CD4-positive, alpha-beta memory T cell (primary cell): ENCODE data around the gene PATJ. TPM values are rescaled to one million over a fixed set of nuclear protein-coding genes. Genes with fewer than 3 reads are reported as not detected.
"Not testable (repeated sequence)": the region's sequence is repeated elsewhere in the genome, so short reads cannot be mapped to it uniquely, and the experiment has no call there.

ENCODE experiments used
- CTCF ChIA-PET: fragments of 350-600 bp; sonication (Branson Sonifier 250); formaldehyde crosslinking; loops from one replicate; lab custom pipeline; 2021; ENCODE audit warnings: inconsistent platforms; ENCODE audit not compliant: partially characterized antibody; lab: Charles Lee
- POLR2A ChIA-PET: fragments of 350-600 bp; sonication (Branson Sonifier 250); formaldehyde crosslinking; loops from one replicate; lab custom pipeline; 2021; ENCODE audit not compliant: partially characterized antibody; lab: Charles Lee
- DNase-seq, 5 donors: peaks; one replicate each; pipeline versions ENCODE4 v3.0.0 to v3.0.0-alpha.2; 2020 to 2022; ENCODE audit warnings: mixed read lengths in 1 of 5
- H3K27ac ChIP-seq: one replicate; pipeline ENCODE4 v1.7.0; 2013; ENCODE audit warnings: low read depth, low read length
- H3K27me3 ChIP-seq: 2 replicates; pipeline ENCODE4 v1.7.0; 2013; ENCODE audit warnings: mild to moderate bottlenecking, low read length, moderate library complexity; ENCODE audit not compliant: insufficient read depth
- H3K36me3 ChIP-seq: 2 replicates; pipeline ENCODE4 v1.7.0; 2013; ENCODE audit warnings: mild to moderate bottlenecking, low read length, moderate library complexity; ENCODE audit not compliant: insufficient read depth
- H3K4me1 ChIP-seq: 2 replicates; pipeline ENCODE4 v1.7.0; 2013; ENCODE audit warnings: mild to moderate bottlenecking, low read length, moderate library complexity; ENCODE audit not compliant: insufficient read depth
- H3K4me3 ChIP-seq, 2 donors: one replicate each; pipeline ENCODE4 v1.7.0; 2013; ENCODE audit warnings: low read length in 2 of 2, mild to moderate bottlenecking in 1 of 2
- H3K9me3 ChIP-seq, 2 donors: one replicate each; pipeline ENCODE4 v1.7.0; 2013; ENCODE audit warnings: low read length in 2 of 2, control low read depth in 1 of 2; ENCODE audit not compliant: control insufficient read depth in 1 of 2
- H3K27ac Mint-ChIP-seq, 7 donors: one replicate each; pipeline ENCODE4 v1.8.0; 2020 to 2021; ENCODE audit warnings: mixed read lengths in 7 of 7, mild to moderate bottlenecking in 6 of 7, inconsistent platforms in 3 of 7, moderate library complexity in 3 of 7
- H3K27me3 Mint-ChIP-seq, 2 donors: one replicate each; pipeline ENCODE4 v1.8.0; 2020 to 2021; ENCODE audit warnings: mixed read lengths in 2 of 2
- H3K36me3 Mint-ChIP-seq, 2 donors: one replicate each; pipeline ENCODE4 v1.8.0; 2020 to 2021; ENCODE audit warnings: mixed read lengths in 2 of 2, inconsistent platforms in 1 of 2, mild to moderate bottlenecking in 1 of 2
- H3K4me1 Mint-ChIP-seq, 4 donors: one replicate each; pipeline ENCODE4 v1.8.0; 2020 to 2021; ENCODE audit warnings: mixed read lengths in 4 of 4, mild to moderate bottlenecking in 1 of 4
- H3K4me3 Mint-ChIP-seq, 8 donors: one replicate each; pipeline ENCODE4 v1.8.0; 2020 to 2021; ENCODE audit warnings: mixed read lengths in 8 of 8, mild to moderate bottlenecking in 7 of 8, moderate library complexity in 6 of 8, inconsistent platforms in 3 of 8
- H3K9me3 Mint-ChIP-seq, 8 donors: one replicate each; pipeline ENCODE4 v1.8.0; 2020 to 2021; ENCODE audit warnings: mixed read lengths in 8 of 8, mild to moderate bottlenecking in 5 of 8, inconsistent platforms in 3 of 8, moderate library complexity in 1 of 8
- intact Hi-C: fragments of 100-400 bp; cut with micrococcal nuclease; formaldehyde crosslinking; loops from one replicate; pipeline ENCODE4 v1.15.1; 2023
- polyA plus RNA-seq, 2 donors: library from polyadenylated mRNA; unstranded; fragments of 300-500 nt; fragmentation: Illumina TruSeq; gene quantifications; one replicate each; pipeline ENCODE4 v1.2.3, GENCODE V29; 2021
- total RNA-seq, 2 experiments: library from RNA; stranded (reverse); gene quantifications; one replicate each; pipeline ENCODE4 v1.2.3, GENCODE V29; 2021

PATJ gene
- total and polyA plus RNA-seq, 4 experiments from 2014 or later: 10.1 to 49.0 (median 38.0) TPM

GRCh38 chr1:61819421-61819820 lies 77.1 kb downstream of the PATJ start:
- Histone ChIP-seq H3K4me3 (no peak overlapping the region), H3K9me3 (no peaks in the 10 kb centered on the region), H3K4me1 (no peaks in the 10 kb centered on the region), H3K27me3 (no peaks in the 10 kb centered on the region), H3K36me3 (peaks cover 18% of the 10 kb centered on the region), H3K27ac (no peak overlapping the region)
- DNase-seq: no peak
- ChIA-PET POLR2A (interaction anchor here (0.5 kb wide), 1 partner anchor 116 kb away, joined by 3 read pairs; no protein-coding TSS in a partner anchor), CTCF (no interaction called here)
- intact Hi-C loops: no loop called here
- no peaks in the 10 kb centered on the region for H3K27me3 Mint-ChIP-seq
- peaks cover 0 to 4% (median 0%) of the 10 kb centered on the region in 8 donors for H3K9me3 Mint-ChIP-seq
- H3K4me1 Mint-ChIP-seq: no peaks in the 10 kb centered on the region
- peaks cover 55 to 63% of the 10 kb centered on the region in 2 donors for H3K36me3 Mint-ChIP-seq
- no peak overlapping the region for H3K4me3 Mint-ChIP-seq
- no peak overlapping the region for H3K27ac Mint-ChIP-seq

DNA sequence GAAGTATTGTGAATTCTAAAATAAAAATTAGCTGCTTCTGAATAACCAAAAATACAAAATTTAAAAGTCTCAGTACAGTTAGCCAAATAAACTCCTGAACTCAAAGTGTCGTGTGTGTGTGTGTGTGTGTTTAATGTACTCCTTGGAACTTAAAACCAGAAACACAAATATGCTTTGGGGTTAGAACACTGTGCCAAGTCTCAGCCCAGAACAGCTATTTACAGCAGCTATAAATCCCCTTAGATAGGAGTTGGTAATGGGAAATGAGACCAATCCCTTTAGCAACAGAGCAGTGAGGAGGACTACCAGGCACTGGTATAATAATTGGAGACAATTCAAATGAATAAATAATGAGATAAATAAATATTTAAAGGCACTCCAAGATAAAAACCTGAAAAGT lies 83.1 kb downstream of the PATJ start:
- Histone ChIP-seq H3K27ac (no peak overlapping the region), H3K27me3 (no peaks in the 10 kb centered on the region), H3K36me3 (peaks cover 27% of the 10 kb centered on the region), H3K4me1 (no peaks in the 10 kb centered on the region), H3K4me3 (no peak overlapping the region), H3K9me3 (no peaks in the 10 kb centered on the region)
- ChIA-PET CTCF (interaction anchor here (1.0 kb wide), 1 partner anchor 25 kb away, joined by 3 read pairs; no protein-coding TSS in a partner anchor), POLR2A (no interaction called here)
- Mint-ChIP-seq H3K36me3 (peaks cover 73 to 77% of the 10 kb centered on the region in 2 donors), H3K27me3 (no peaks in the 10 kb centered on the region), H3K9me3 (peaks cover 0 to 2% (median 0%) of the 10 kb centered on the region in 8 donors), H3K4me3 (no peak overlapping the region), H3K27ac (peak overlapping the region in 1 of 7 donors; percentile 60), H3K4me1 (no peaks in the 10 kb centered on the region)
- no peak for DNase-seq
- intact Hi-C loops: no loop called here

GRCh38 chr1:61828805-61829204 lies 86.5 kb downstream of the PATJ start:
- POLR2A ChIA-PET: no interaction called here
- H3K27me3 ChIP-seq: no peaks in the 10 kb centered on the region
- CTCF ChIA-PET: no interaction called here
- Mint-ChIP-seq H3K27ac (no peak overlapping the region), H3K27me3 (no peaks in the 10 kb centered on the region), H3K36me3 (peaks cover 55 to 70% of the 10 kb centered on the region in 2 donors), H3K4me1 (no peaks in the 10 kb centered on the region), H3K4me3 (no peak overlapping the region), H3K9me3 (no peaks in the 10 kb centered on the region)
- H3K4me3 ChIP-seq: no peak overlapping the region
- no peak overlapping the region for H3K27ac ChIP-seq
- H3K9me3 ChIP-seq: no peaks in the 10 kb centered on the region
- intact Hi-C loops: no loop called here
- peaks cover 15% of the 10 kb centered on the region for H3K36me3 ChIP-seq
- H3K4me1 ChIP-seq: no peaks in the 10 kb centered on the region
- no peak for DNase-seq

DNA sequence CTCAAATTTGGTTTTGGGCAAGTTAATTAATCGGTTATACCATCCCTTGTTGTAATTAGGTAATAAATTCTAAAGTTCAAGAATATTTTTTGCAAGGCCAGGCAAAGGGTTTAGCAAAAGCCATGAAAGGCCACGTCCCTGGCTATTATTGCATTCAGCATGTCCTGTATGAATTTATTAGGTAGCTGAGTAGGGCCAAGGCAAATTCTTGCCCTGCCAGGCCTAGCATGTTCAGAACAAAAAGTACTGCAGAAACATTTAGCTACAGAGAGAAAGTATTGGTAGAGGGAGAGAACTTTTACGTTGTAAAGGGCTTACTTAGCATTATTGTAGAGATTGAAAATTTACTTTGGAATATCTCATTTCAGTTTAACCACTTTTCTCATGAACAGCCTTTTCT lies 94.4 kb downstream of the PATJ start:
- Histone ChIP-seq H3K27me3 (no peaks in the 10 kb centered on the region), H3K9me3 (no peaks in the 10 kb centered on the region), H3K4me1 (no peaks in the 10 kb centered on the region), H3K36me3 (peaks cover 6% of the 10 kb centered on the region), H3K4me3 (no peak overlapping the region), H3K27ac (no peak overlapping the region)
- no peak for DNase-seq
- Mint-ChIP-seq H3K27ac (no peak overlapping the region), H3K4me1 (peaks cover 0 to 2% (median 0%) of the 10 kb centered on the region in 4 donors), H3K4me3 (no peak overlapping the region), H3K27me3 (no peaks in the 10 kb centered on the region), H3K9me3 (no peaks in the 10 kb centered on the region), H3K36me3 (peaks cover 16 to 31% of the 10 kb centered on the region in 2 donors)
- intact Hi-C loops: no loop called here
- ChIA-PET CTCF (no interaction called here), POLR2A (no interaction called here)

- POLR2A ChIA-PET, H3K9me3 ChIP-seq, H3K4me1 Mint-ChIP-seq, H3K4me3 ChIP-seq, H3K27me3 Mint-ChIP-seq, H3K4me1 ChIP-seq, DNase-seq, H3K27me3 ChIP-seq, H3K9me3 Mint-ChIP-seq, H3K27ac ChIP-seq, H3K36me3 ChIP-seq, intact Hi-C loops, H3K4me3 Mint-ChIP-seq: not testable (repeated sequence)
- peak overlapping the region in 1 of 7 donors; percentile 79 for H3K27ac Mint-ChIP-seq
- CTCF ChIA-PET: interaction anchor here (0.8 kb wide), 2 partner anchors 14 to 16 kb away, joined by 3 read pairs; no protein-coding TSS in a partner anchor
- H3K36me3 Mint-ChIP-seq: peaks cover 14 to 25% of the 10 kb centered on the region in 2 donors
These were observed 95.3 kb downstream of the PATJ start for GRCh38 chr1:61837607-61838006.

GRCh38 chr1:61839679-61840078 lies 97.4 kb downstream of the PATJ start:
- no peaks in the 10 kb centered on the region for H3K9me3 Mint-ChIP-seq
- H3K27me3 Mint-ChIP-seq: no peaks in the 10 kb centered on the region
- no peaks in the 10 kb centered on the region for H3K27me3 ChIP-seq
- H3K36me3 Mint-ChIP-seq: peaks cover 14 to 18% of the 10 kb centered on the region in 2 donors
- DNase-seq: no peak
- CTCF ChIA-PET: interaction anchor here (1.4 kb wide), 1 partner anchor 13 kb away, joined by 6 read pairs; no protein-coding TSS in a partner anchor
- H3K36me3 ChIP-seq: peaks cover 6% of the 10 kb centered on the region
- intact Hi-C loops: no loop called here
- H3K4me1 Mint-ChIP-seq: peaks cover 0 to 5% (median 4%) of the 10 kb centered on the region in 4 donors
- no peak overlapping the region for H3K4me3 ChIP-seq
- H3K4me3 Mint-ChIP-seq: no peak overlapping the region
- peak overlapping the region in 2 of 7 donors; percentile 36 to 37 for H3K27ac Mint-ChIP-seq
- no peak overlapping the region for H3K27ac ChIP-seq
- H3K4me1 ChIP-seq: no peaks in the 10 kb centered on the region
- H3K9me3 ChIP-seq: no peaks in the 10 kb centered on the region
- POLR2A ChIA-PET: no interaction called here

GRCh38 chr1:61842036-61842435 lies 99.8 kb downstream of the PATJ start:
- H3K4me3 Mint-ChIP-seq: no peak overlapping the region
- POLR2A ChIA-PET: no interaction called here
- H3K27ac Mint-ChIP-seq: peak overlapping the region in 2 of 7 donors; percentile 61 to 80
- H3K36me3 ChIP-seq: peaks cover 6% of the 10 kb centered on the region
- DNase-seq: no peak
- no peak overlapping the region for H3K4me3 ChIP-seq
- H3K9me3 Mint-ChIP-seq: no peaks in the 10 kb centered on the region
- peaks cover 0 to 5% (median 4%) of the 10 kb centered on the region in 4 donors for H3K4me1 Mint-ChIP-seq
- intact Hi-C loops: no loop called here
- CTCF ChIA-PET: interaction anchor here (0.8 to 1.9 kb wide), 4 partner anchors 9 to 116 kb away, joined by 3 to 6 read pairs (median 4); no protein-coding TSS in a partner anchor
- peaks cover 7 to 14% of the 10 kb centered on the region in 2 donors for H3K36me3 Mint-ChIP-seq
- H3K27me3 ChIP-seq: no peaks in the 10 kb centered on the region
- H3K9me3 ChIP-seq: no peaks in the 10 kb centered on the region
- no peak overlapping the region for H3K27ac ChIP-seq
- H3K4me1 ChIP-seq: no peaks in the 10 kb centered on the region
- no peaks in the 10 kb centered on the region for H3K27me3 Mint-ChIP-seq
